Effector CD4-positive, alpha-beta T cell (primary cell): ENCODE data around the gene NOX3.
"Not testable (repeated sequence)": the region's sequence is repeated elsewhere in the genome, so short reads cannot be mapped to it uniquely, and the experiment has no call there.

Source experiments
- DNase-seq: peaks from one replicate; pipeline ENCODE4 v3.0.0-alpha.2; 2020

The NOX3 gene

DNA sequence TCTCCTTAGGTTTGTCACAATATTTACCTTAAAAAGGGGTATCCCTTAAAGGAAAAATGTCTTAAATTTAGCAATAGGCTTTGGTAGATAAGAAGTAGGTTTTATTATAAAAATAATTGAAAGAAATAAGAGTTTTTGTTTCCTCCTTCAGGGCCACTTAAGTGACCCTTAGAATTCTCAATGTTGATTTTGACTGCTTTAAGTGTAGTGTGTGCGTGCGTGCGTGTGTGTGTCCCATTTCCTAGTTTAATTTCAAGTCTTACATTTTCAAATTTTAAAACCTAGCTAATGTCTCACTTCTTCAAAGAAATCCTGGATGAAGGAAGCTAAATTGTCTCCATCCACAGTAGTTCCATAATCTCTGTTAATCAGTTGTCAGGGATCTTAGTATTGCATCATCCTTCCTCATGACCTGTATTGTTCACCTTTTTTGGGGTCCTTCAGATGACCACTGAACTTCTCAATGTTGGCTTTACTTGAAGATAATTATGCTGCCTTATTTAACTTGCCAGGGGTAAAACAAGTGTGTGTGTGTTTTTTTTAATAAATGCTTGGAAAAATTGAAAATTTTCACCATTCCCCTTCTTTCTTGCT, 90.7 kb downstream of the NOX3 start:
- no peak for DNase-seq

GRCh38 chr6:155364021-155364420, 91.6 kb downstream of the NOX3 start:
- not testable (repeated sequence) for DNase-seq

DNA sequence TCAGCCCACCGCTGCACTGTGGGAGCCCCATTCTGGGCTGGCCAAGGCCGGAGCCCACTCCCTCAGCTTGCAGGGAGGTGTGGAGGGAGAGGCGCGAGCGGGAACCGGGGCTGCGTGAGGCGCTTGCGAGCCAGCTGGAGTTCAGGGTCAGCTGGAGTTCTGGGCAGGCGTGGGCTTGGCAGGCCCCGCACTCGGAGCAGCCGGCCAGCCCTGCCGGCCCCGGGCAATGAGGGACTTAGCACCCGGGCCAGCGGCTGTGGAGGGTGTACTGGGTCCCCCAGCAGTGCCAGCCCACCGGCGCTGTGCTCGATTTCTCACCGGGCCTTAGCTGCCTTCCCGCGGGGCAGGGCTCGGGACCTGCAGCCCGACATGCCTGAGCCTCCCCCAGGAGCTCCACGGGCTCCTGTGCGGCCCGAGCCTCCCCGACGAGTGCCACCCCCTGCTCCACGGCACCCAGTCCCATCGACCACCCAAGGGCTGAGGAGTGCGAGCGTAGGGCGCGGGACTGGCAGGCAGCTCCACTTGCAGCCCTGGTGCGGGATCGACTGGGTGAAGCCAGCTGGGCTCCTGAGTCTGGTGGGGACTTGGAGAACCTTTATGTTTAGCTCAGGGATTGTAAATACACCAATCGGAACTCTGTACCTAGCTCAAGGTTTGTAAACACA, 92.5 kb downstream of the NOX3 start:
- not testable (repeated sequence) for DNase-seq

DNA sequence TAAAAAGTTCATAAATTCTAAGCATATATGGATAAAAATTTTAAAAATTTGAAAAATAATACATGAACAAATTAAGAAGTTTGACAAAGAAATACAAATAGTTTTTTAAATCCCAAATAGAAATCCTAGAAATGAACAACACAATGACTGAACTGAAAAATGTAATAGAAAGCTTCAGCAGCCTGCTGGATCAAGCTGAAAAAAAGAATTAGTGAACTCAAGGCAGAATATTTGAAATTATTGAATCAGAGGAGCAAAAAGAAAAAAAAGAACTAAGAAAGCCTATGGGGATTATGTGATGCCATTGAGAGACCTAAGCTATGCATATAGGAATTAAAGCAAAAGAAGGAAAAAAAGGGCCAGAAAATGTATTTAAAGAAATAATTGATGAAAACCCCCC, 101.5 kb downstream of the NOX3 start:
- DNase-seq: no peak

DNA sequence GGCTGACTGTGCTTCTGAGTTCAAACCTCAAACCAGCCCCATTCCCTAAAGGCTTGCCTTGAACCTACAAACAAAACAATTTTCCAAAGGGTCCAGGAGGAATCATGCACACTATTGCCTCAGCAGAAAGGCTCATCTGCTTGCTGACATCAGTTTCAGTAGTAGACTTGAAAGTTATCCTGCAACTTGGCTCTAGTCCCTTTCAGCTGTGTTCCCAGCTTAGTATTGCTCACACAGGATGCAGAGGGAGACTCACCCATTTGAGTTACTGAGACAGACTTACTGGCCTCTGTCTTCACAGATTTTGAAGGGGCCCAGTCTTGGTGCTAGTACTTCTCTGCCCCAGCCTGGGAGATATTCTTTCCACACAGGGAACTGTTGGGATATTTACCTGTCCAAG, 102.8 kb downstream of the NOX3 start:
- no peak for DNase-seq

GRCh38 chr6:155352130-155352420, 103.6 kb downstream of the NOX3 start:
- DNase-seq: no peak

DNA sequence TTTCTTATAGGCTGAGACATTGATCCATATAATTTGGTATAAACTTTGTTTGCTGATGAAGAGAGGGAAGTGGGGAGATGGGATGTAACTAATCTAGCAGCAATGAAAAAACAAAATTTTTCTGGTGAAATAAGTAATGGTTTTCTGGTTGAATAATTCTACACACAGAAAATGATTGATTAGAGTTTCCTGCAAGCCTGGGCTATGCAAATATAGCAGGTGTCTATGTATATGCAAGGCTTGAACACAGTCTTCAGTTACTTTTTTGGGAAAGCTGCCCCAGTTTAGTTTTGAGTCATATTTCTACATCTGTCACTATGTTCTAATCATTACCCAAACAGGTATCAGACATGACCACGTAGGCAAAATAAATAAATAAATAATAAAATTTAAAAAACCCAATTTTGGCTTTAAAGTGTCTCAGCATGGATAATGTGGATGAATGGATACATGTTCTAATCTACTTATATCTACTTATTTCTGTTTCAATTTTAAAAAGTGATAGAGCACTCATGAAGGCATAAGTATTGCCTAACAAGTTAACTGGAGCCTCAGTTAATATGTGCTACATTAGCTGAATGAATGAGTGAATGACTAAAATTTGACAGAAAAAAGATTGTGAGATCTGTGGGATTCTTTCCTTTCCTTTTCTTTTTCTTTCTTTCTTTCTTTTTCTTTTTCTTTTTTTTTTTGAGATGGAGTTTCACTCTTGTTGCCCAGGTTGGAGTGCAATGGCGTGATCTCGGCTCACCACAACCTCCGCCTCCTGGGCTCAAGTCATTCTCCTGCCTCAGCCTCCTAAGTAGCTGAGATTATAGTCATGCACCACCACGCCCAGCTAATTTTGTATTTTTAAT, 104.1 kb downstream of the NOX3 start:
- no peak for DNase-seq

- DNase-seq: no peak
Observed at GRCh38 chr6:155349956-155350355, 105.7 kb downstream of the NOX3 start.

DNA sequence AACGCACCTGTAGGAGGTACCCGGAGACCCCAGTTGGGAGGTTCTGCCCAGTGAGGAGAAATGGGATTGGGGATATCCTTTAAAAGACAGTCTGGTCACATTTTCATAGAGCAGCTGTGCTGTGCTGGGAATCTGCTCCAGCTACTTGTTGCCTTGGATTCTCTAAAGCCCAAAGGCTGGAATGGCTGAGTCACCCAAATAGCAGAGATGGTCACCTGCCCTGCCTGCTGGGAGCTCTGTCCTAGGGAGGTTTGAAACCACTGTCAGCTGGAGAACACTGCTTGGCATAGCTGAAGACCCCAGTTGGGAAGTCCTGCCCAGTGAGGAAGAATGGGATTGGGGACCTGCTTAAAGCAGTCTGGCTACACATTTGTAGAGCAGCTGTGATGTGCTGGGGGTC, 106.5 kb downstream of the NOX3 start:
- no peak for DNase-seq

- DNase-seq: no peak
Observed at GRCh38 chr6:155347800-155348199, 107.8 kb downstream of the NOX3 start.

GRCh38 chr6:155346957-155347356, 108.7 kb downstream of the NOX3 start:
- no peak for DNase-seq
